Lower leg skin (tissue), 3 donors: Measurements from ENCODE around the gene GNB1.

Experiments
- POLR2A ChIP-seq, 2 donors: fragments of 450-650 bp; IDR thresholded peaks; one replicate each; pipeline ENCODE4 v1.6.1; 2016 to 2017; ENCODE audit warnings: antibody characterized with exemption in 2 of 2, mild to moderate bottlenecking in 1 of 2, moderate library complexity in 1 of 2
- TF ChIP-seq, protein P1 (sequence below), 3 donors: fragments of 450-650 bp; IDR thresholded peaks; one replicate each; pipeline ENCODE4 v1.5.1; 2016; ENCODE audit warnings: antibody characterized with exemption in 3 of 3, mild to moderate bottlenecking in 3 of 3, moderate library complexity in 2 of 3

DNA sequence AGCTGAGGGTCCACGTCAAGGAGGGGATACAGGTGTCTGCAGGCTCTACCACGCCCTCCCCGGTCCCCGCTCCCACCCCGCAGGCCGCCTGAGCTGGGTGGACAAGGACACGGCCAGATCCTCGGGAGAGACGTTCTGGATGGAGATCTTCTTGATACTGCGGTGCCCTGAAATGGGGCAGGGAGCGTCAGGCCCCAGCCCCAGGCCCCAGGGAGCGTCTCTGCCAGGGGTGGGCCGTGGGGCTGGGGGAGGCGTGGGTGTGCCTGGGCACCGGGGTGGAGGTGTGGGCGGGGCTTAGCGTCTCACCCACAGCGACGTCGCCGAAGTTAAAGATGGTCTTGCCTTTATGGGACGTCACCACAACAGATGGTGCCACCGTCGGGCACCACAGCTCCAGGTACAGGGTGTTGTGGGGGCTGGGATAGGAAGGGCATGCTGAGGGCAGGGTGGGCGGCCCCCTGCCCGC, 35.5 kb upstream of the GNB1 start:
- TF ChIP-seq, protein P1, sequence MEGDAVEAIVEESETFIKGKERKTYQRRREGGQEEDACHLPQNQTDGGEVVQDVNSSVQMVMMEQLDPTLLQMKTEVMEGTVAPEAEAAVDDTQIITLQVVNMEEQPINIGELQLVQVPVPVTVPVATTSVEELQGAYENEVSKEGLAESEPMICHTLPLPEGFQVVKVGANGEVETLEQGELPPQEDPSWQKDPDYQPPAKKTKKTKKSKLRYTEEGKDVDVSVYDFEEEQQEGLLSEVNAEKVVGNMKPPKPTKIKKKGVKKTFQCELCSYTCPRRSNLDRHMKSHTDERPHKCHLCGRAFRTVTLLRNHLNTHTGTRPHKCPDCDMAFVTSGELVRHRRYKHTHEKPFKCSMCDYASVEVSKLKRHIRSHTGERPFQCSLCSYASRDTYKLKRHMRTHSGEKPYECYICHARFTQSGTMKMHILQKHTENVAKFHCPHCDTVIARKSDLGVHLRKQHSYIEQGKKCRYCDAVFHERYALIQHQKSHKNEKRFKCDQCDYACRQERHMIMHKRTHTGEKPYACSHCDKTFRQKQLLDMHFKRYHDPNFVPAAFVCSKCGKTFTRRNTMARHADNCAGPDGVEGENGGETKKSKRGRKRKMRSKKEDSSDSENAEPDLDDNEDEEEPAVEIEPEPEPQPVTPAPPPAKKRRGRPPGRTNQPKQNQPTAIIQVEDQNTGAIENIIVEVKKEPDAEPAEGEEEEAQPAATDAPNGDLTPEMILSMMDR (IDR thresholded peaks at IDR 0.05): no peak
- no peak for TF ChIP-seq POLR2A (IDR thresholded peaks at IDR 0.05)
